K562 (cell line): ENCODE measurements around the gene C11orf98. TPM values are rescaled to one million over a fixed set of nuclear protein-coding genes. Genes with fewer than 3 reads are reported as not detected.

Source experiments
- AFF1 ChIP-seq, 2 experiments: fragments of 450-650 bp; IDR thresholded peaks; 2 replicates each; pipeline ENCODE4 v1.6.1; 2018; ENCODE audit warnings: mild to moderate bottlenecking in 2 of 2, low read depth in 1 of 2; ENCODE audit not compliant: partially characterized antibody in 2 of 2
- CREB3 ChIP-seq: fragments of 450-650 bp; conservative IDR thresholded peaks from 2 replicates; pipeline ENCODE4 v1.6.1; 2016; ENCODE audit warnings: missing genetic modification characterization, low read depth, mild to moderate bottlenecking, missing compliant biosample characterization, moderate library complexity
- GATA2 ChIP-seq: sonication (generic); formaldehyde crosslinking; IDR thresholded peaks from 2 replicates; pipeline ENCODE4 v1.4.0; 2020; ENCODE audit warnings: mild to moderate bottlenecking, missing genetic modification reagents
- MCM2 ChIP-seq: fragments of 450-650 bp; IDR thresholded peaks from 2 replicates; pipeline ENCODE4 v1.6.1; 2017; ENCODE audit warnings: low read depth, mild to moderate bottlenecking
- MED1 ChIP-seq: sonication (generic); formaldehyde crosslinking; IDR thresholded peaks from 2 replicates; pipeline ENCODE4 v1.8.1; 2023; ENCODE audit warnings: missing genetic modification reagents, borderline replicate concordance
- NBN ChIP-seq: fragments of 450-650 bp; IDR thresholded peaks from 2 replicates; pipeline ENCODE4 v1.6.1; 2016; ENCODE audit warnings: low read depth, mild to moderate bottlenecking
- NFRKB ChIP-seq: fragments of 450-650 bp; IDR thresholded peaks from 2 replicates; pipeline ENCODE4 v1.6.1; 2016; ENCODE audit warnings: low read depth
- NFXL1 ChIP-seq: fragments of 450-650 bp; formaldehyde crosslinking; IDR thresholded peaks from 2 replicates; pipeline ENCODE4 v1.4.0; 2021; ENCODE audit warnings: mild to moderate bottlenecking
- PPARD ChIP-seq: fragments of 250-450 bp; sonication (Bioruptor Pico); IDR thresholded peaks from 2 replicates; pipeline ENCODE4 v1.8.0; 2022; ENCODE audit warnings: inconsistent platforms, mild to moderate bottlenecking, moderate library complexity
- PYGO2 ChIP-seq: fragments of 450-650 bp; IDR thresholded peaks from 2 replicates; pipeline ENCODE4 v1.6.1; 2016; ENCODE audit warnings: mild to moderate bottlenecking, missing genetic modification characterization, moderate library complexity, missing compliant biosample characterization
- SMARCA5 ChIP-seq: fragments of 450-650 bp; IDR thresholded peaks from 2 replicates; pipeline ENCODE4 v1.6.1; 2016
- TAF9B ChIP-seq: fragments of 450-650 bp; IDR thresholded peaks from 2 replicates; pipeline ENCODE4 v1.6.1; 2018; ENCODE audit warnings: mild to moderate bottlenecking; ENCODE audit not compliant: partially characterized antibody
- ZNF124 ChIP-seq: sonication (generic); formaldehyde crosslinking; IDR thresholded peaks from 2 replicates; pipeline ENCODE4 v1.8.1; 2022; ENCODE audit warnings: missing genetic modification reagents
- ZNF699 ChIP-seq: fragments of 250-450 bp; sonication (Bioruptor Pico); IDR thresholded peaks from 2 replicates; pipeline ENCODE4 v1.8.0; 2021; ENCODE audit warnings: mild to moderate bottlenecking, moderate library complexity; ENCODE audit not compliant: insufficient replicate concordance
- polyA plus RNA-seq, 8 experiments: library from polyadenylated mRNA; depleted of rRNA in 4 of 8; stranded (reverse) in 5 of 8; unstranded in 3 of 8; fragments of >200 nt; fragmentation: Nextera tagmentation in 2 of 8; fragmentation: Illumina TruSeq in 1 of 8; extraction: Ambion mirVana in 2 of 8; extraction: Trizol in 1 of 8; gene quantifications; 2 replicates each; pipeline versions ENCODE4 v1.2.1 to v1.2.3, GENCODE V29; 2011 to 2014; ENCODE audit warnings: inconsistent platforms in 1 of 8, missing spikeins in 1 of 8
- total RNA-seq, 7 experiments: library from RNA; depleted of rRNA in 6 of 7; stranded (reverse); fragments of >200 nt in 6 of 7; fragmentation: Illumina TruSeq in 2 of 7; extraction: Trizol in 2 of 7; gene quantifications; 2 replicates each; pipeline versions ENCODE4 v1.2.1 to v1.2.3, GENCODE V29; 2011 to 2021; ENCODE audit warnings: low replicate concordance in 1 of 7
- TF ChIP-seq, protein P1 (sequence below): sonication (generic); formaldehyde crosslinking; IDR thresholded peaks from 2 replicates; pipeline ENCODE4 v1.8.0; 2022; ENCODE audit warnings: mild to moderate bottlenecking, missing genetic modification reagents
- TF ChIP-seq, protein P2 (sequence below): fragments of 450-650 bp; IDR thresholded peaks from 2 replicates; pipeline ENCODE4 v1.6.1; 2016; ENCODE audit warnings: mild to moderate bottlenecking
- TF ChIP-seq, protein P3 (sequence below): fragments of 450-650 bp; formaldehyde crosslinking; IDR thresholded peaks from 2 replicates; pipeline ENCODE4 v1.4.0; 2020; ENCODE audit warnings: mild to moderate bottlenecking, moderate library complexity
- TF ChIP-seq, protein P4 (sequence below): IDR thresholded peaks from 2 replicates; pipeline ENCODE4 v1.6.1; 2014; ENCODE audit warnings: antibody characterized with exemption

Gene C11orf98
- total and polyA plus RNA-seq, 9 of the 15 experiments (the other 6 are each of a cell fraction or from before 2014, with no cell fraction given) = 103 to 352 (median 218) TPM

- TF ChIP-seq AFF1 (IDR thresholded peaks at IDR 0.05; ENCODE audit: low read depth in 1 of 2, partially characterized antibody in 2 of 2) (no peak), PYGO2 (tag) (no peak), MED1 (CRISPR knock-in tag) (no peak), NFRKB (no peak), ZNF699 (no peak), ZNF124 (no peak), MCM2 (no peak), TAF9B (peak; percentile 89), GATA2 (no peak), SMARCA5 (no peak), NFXL1 (CRISPR knock-in tag) (peak; percentile 56; the same call in 1 of the 2 replicates), CREB3 (no peak), PPARD (no peak), NBN (peak; percentile 62; the same call in 1 of the 2 replicates)
- TF ChIP-seq, protein P1, sequence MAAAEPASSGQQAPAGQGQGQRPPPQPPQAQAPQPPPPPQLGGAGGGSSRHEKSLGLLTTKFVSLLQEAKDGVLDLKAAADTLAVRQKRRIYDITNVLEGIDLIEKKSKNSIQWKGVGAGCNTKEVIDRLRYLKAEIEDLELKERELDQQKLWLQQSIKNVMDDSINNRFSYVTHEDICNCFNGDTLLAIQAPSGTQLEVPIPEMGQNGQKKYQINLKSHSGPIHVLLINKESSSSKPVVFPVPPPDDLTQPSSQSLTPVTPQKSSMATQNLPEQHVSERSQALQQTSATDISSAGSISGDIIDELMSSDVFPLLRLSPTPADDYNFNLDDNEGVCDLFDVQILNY (CRISPR knock-in tag) = no peak
- TF ChIP-seq, protein P2, sequence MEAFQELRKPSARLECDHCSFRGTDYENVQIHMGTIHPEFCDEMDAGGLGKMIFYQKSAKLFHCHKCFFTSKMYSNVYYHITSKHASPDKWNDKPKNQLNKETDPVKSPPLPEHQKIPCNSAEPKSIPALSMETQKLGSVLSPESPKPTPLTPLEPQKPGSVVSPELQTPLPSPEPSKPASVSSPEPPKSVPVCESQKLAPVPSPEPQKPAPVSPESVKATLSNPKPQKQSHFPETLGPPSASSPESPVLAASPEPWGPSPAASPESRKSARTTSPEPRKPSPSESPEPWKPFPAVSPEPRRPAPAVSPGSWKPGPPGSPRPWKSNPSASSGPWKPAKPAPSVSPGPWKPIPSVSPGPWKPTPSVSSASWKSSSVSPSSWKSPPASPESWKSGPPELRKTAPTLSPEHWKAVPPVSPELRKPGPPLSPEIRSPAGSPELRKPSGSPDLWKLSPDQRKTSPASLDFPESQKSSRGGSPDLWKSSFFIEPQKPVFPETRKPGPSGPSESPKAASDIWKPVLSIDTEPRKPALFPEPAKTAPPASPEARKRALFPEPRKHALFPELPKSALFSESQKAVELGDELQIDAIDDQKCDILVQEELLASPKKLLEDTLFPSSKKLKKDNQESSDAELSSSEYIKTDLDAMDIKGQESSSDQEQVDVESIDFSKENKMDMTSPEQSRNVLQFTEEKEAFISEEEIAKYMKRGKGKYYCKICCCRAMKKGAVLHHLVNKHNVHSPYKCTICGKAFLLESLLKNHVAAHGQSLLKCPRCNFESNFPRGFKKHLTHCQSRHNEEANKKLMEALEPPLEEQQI = no peak
- TF ChIP-seq, protein P3, sequence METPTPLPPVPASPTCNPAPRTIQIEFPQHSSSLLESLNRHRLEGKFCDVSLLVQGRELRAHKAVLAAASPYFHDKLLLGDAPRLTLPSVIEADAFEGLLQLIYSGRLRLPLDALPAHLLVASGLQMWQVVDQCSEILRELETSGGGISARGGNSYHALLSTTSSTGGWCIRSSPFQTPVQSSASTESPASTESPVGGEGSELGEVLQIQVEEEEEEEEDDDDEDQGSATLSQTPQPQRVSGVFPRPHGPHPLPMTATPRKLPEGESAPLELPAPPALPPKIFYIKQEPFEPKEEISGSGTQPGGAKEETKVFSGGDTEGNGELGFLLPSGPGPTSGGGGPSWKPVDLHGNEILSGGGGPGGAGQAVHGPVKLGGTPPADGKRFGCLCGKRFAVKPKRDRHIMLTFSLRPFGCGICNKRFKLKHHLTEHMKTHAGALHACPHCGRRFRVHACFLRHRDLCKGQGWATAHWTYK (CRISPR knock-in tag) = peak; percentile 79; the same call in 1 of the 2 replicates
- TF ChIP-seq, protein P4, sequence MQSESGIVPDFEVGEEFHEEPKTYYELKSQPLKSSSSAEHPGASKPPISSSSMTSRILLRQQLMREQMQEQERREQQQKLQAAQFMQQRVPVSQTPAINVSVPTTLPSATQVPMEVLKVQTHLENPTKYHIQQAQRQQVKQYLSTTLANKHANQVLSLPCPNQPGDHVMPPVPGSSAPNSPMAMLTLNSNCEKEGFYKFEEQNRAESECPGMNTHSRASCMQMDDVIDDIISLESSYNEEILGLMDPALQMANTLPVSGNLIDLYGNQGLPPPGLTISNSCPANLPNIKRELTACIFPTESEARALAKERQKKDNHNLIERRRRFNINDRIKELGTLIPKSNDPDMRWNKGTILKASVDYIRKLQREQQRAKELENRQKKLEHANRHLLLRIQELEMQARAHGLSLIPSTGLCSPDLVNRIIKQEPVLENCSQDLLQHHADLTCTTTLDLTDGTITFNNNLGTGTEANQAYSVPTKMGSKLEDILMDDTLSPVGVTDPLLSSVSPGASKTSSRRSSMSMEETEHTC = no peak
Measured at GRCh38 chr11:62665075-62665598, at the start of gene C11orf98, which contains the start of gene CSKMT (continued).
